ENCODE measurements around the gene CRADD.

Gene CRADD

DNA sequence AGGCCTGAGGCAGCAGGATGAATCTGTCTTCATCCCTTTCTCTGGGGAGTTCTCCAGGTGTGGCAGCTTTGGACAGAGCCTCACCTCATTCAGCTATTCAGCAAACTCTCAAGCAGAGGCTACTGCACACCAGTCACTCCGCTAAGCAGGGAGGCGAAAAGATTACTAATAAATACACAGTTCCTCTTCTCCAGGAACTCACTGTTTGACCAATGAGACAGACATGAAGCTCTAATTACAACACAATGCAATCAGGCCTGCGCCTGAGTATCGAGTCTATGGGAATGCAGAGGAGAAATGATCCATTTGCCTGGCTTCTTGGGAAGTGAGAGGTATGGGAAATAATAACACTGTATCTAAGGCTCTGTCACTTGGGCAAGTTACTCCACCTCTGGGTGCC, 178.1 kb downstream of the CRADD start:
- DNase-seq (no peak), ATAC-seq (ENCODE audit: insufficient read depth, low read depth) (no peak)
- Histone ChIP-seq H3K4me3 (ENCODE audit: low read depth in 1 of 2, low read length in 2 of 2) (no peak overlapping the region), H2AFZ (ENCODE audit: low read depth, low read length) (no peak overlapping the region), H3K9me3 (ENCODE audit: insufficient read depth, low read length, severe bottlenecking) (no peaks in the 10 kb centered on the region), H3K36me3 (ENCODE audit: insufficient read depth, low read length) (no peaks in the 10 kb centered on the region), H3K27ac (ENCODE audit: low read length) (no peak overlapping the region), H3K4me1 (ENCODE audit: insufficient read depth, low read length) (peaks cover 36% of the 10 kb centered on the region), H3K79me2 (ENCODE audit: insufficient read depth, low read length) (no peaks in the 10 kb centered on the region), H3K27me3 (ENCODE audit: insufficient read depth, low read length, poor library complexity) (no peaks in the 10 kb centered on the region), H3K4me2 (ENCODE audit: insufficient read depth, low read length) (no peak overlapping the region), H4K20me1 (ENCODE audit: insufficient read depth, low read length) (no peaks in the 10 kb centered on the region), H3K9ac (ENCODE audit: low read depth, low read length) (no peak overlapping the region)
- TF ChIP-seq, protein P1, sequence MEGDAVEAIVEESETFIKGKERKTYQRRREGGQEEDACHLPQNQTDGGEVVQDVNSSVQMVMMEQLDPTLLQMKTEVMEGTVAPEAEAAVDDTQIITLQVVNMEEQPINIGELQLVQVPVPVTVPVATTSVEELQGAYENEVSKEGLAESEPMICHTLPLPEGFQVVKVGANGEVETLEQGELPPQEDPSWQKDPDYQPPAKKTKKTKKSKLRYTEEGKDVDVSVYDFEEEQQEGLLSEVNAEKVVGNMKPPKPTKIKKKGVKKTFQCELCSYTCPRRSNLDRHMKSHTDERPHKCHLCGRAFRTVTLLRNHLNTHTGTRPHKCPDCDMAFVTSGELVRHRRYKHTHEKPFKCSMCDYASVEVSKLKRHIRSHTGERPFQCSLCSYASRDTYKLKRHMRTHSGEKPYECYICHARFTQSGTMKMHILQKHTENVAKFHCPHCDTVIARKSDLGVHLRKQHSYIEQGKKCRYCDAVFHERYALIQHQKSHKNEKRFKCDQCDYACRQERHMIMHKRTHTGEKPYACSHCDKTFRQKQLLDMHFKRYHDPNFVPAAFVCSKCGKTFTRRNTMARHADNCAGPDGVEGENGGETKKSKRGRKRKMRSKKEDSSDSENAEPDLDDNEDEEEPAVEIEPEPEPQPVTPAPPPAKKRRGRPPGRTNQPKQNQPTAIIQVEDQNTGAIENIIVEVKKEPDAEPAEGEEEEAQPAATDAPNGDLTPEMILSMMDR (IDR thresholded peaks at IDR 0.05; ENCODE audit: borderline replicate concordance, extremely low read depth, low read length, poor library complexity, severe bottlenecking), result no peak
- no peak for TF ChIP-seq EZH2 (IDR thresholded peaks at IDR 0.05; ENCODE audit: borderline replicate concordance, low read depth, low read length, severe bottlenecking)

DNA sequence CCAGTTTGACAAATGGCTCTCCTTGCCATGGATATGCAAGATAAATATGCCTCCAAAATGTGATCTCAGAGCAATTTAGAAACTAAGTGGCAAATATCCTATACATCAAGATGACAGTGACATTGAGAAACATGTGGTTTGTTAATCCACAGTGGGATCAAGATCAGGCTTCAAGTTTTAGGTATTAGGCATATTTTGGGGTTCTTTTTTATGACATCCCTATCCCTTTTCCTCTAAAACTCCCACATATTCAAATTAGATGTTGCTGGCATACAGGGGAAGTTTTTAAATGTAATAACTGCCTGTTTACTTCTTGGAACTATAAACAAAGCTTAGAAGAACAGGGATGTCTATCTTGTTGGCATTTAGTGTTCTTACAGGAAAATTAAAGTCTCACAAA, 179.4 kb downstream of the CRADD start:
- Histone ChIP-seq H2AFZ (ENCODE audit: low read depth, low read length) (no peak overlapping the region), H3K9me3 (ENCODE audit: insufficient read depth, low read length, severe bottlenecking) (no peaks in the 10 kb centered on the region), H3K27ac (ENCODE audit: low read length) (no peak overlapping the region), H3K4me3 (ENCODE audit: low read depth in 1 of 2, low read length in 2 of 2) (no peak overlapping the region), H4K20me1 (ENCODE audit: insufficient read depth, low read length) (no peaks in the 10 kb centered on the region), H3K27me3 (ENCODE audit: insufficient read depth, low read length, poor library complexity) (no peaks in the 10 kb centered on the region), H3K4me1 (ENCODE audit: insufficient read depth, low read length) (peaks cover 23% of the 10 kb centered on the region), H3K36me3 (ENCODE audit: insufficient read depth, low read length) (no peaks in the 10 kb centered on the region), H3K79me2 (ENCODE audit: insufficient read depth, low read length) (no peaks in the 10 kb centered on the region), H3K4me2 (ENCODE audit: insufficient read depth, low read length) (no peak overlapping the region), H3K9ac (ENCODE audit: low read depth, low read length) (no peak overlapping the region)
- no peak for DNase-seq
- no peak for ATAC-seq (ENCODE audit: insufficient read depth, low read depth)
- no peak for TF ChIP-seq EZH2 (IDR thresholded peaks at IDR 0.05; ENCODE audit: borderline replicate concordance, low read depth, low read length, severe bottlenecking)
- TF ChIP-seq, protein P1 (IDR thresholded peaks at IDR 0.05; ENCODE audit: borderline replicate concordance, extremely low read depth, low read length, poor library complexity, severe bottlenecking), result no peak

DNA sequence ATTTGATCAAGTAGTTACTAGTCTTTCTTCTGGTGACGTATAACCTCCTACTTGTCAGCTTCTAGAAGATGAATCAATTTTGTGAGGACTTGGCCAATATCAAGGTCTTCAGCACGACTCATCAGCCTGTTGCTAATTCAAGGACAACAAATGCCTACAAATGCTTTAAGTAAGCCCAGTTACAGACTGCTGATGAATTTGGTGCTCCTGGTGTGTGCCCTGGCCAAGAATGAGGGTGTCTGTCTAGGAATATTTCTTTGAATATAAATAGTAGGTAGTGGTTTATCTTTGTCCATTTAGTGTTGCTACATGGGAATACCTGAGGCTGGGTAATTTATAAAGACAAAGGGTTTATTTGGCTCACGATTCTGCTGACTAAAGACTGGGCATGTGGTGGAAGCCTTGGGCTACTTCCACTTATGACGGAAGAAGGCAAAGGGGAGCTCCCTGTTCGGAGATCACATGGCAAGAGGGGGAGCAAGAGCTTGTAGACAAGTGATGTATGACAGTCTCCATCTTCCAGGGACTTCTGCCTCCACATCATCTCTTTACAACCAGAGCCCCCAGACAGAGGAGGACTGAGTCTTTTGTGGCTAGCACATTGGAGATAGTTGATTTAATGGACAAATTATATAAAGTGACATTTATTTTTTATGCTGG, 180.2 kb downstream of the CRADD start:
- Histone ChIP-seq H3K27ac (ENCODE audit: low read length) (no peak overlapping the region), H3K9me3 (ENCODE audit: insufficient read depth, low read length, severe bottlenecking) (no peaks in the 10 kb centered on the region), H3K4me1 (ENCODE audit: insufficient read depth, low read length) (peaks cover 15% of the 10 kb centered on the region), H2AFZ (ENCODE audit: low read depth, low read length) (no peak overlapping the region), H3K9ac (ENCODE audit: low read depth, low read length) (no peak overlapping the region), H3K4me2 (ENCODE audit: insufficient read depth, low read length) (no peak overlapping the region), H3K4me3 (ENCODE audit: low read depth in 1 of 2, low read length in 2 of 2) (no peak overlapping the region), H4K20me1 (ENCODE audit: insufficient read depth, low read length) (no peaks in the 10 kb centered on the region), H3K27me3 (ENCODE audit: insufficient read depth, low read length, poor library complexity) (no peaks in the 10 kb centered on the region), H3K36me3 (ENCODE audit: insufficient read depth, low read length) (no peaks in the 10 kb centered on the region), H3K79me2 (ENCODE audit: insufficient read depth, low read length) (no peaks in the 10 kb centered on the region)
- ATAC-seq (ENCODE audit: insufficient read depth, low read depth), result no peak
- DNase-seq, result no peak
- TF ChIP-seq, protein P1 (IDR thresholded peaks at IDR 0.05; ENCODE audit: borderline replicate concordance, extremely low read depth, low read length, poor library complexity, severe bottlenecking), result no peak
- no peak for TF ChIP-seq EZH2 (IDR thresholded peaks at IDR 0.05; ENCODE audit: borderline replicate concordance, low read depth, low read length, severe bottlenecking)

All from DND-41 (cell line).